ENCODE measurements around the gene HAUS3. TPM values are rescaled to one million over a fixed set of nuclear protein-coding genes. Genes with fewer than 3 reads are reported as not detected.

HAUS3 gene
- total and polyA plus RNA-seq, 2 of the 13 experiments (the other 11 are each of a cell fraction or from before 2014, with no cell fraction given): 3.9 to 12.6 TPM

DNA sequence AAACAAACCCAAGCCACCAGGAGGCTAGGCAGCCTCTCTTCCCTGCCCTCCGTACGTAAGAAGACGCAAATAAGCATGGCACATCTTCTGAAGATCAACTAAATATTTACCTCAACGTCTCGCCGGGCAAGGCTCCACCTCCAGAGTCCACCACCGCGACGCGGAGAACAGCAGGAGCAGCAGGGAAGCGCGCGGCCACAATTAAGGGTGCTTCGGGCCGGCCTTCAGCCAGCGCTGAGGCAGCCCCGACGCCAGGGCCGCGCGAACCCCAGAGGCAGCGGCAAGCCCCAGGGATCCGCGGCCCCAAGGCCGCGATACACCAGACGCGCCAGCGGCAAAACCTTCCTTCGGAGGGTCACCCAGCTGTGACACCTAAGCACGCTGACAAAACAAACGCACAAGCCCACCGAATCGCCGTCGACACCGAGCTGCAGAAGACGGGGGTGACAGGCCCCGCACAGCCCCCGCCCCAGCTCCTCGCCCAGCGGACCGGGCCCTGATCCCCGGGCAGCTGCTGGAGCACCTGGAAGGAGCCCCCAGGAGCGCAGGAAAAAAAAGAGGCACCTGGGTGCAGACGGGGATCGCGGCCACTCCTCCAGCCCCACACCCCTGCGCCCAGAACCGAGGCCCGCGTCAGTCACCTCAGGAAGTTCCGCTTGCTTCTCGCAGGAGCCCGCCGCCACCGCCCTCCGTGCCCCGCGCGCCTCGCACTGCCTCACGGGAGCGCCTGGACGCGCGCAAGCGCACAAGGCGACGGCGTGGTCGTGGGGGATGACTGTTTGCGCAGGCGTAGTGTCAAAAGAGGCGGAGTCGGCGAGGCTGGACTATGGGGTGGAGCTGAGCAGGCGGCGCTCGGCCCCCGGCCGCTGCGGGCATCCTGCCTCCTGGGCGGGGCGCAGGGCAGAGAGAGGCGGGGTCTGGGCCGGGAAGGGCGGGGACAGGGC, at the start of gene HAUS3, which contains the start of gene POLN (continued):
- TF ChIP-seq, protein P1, sequence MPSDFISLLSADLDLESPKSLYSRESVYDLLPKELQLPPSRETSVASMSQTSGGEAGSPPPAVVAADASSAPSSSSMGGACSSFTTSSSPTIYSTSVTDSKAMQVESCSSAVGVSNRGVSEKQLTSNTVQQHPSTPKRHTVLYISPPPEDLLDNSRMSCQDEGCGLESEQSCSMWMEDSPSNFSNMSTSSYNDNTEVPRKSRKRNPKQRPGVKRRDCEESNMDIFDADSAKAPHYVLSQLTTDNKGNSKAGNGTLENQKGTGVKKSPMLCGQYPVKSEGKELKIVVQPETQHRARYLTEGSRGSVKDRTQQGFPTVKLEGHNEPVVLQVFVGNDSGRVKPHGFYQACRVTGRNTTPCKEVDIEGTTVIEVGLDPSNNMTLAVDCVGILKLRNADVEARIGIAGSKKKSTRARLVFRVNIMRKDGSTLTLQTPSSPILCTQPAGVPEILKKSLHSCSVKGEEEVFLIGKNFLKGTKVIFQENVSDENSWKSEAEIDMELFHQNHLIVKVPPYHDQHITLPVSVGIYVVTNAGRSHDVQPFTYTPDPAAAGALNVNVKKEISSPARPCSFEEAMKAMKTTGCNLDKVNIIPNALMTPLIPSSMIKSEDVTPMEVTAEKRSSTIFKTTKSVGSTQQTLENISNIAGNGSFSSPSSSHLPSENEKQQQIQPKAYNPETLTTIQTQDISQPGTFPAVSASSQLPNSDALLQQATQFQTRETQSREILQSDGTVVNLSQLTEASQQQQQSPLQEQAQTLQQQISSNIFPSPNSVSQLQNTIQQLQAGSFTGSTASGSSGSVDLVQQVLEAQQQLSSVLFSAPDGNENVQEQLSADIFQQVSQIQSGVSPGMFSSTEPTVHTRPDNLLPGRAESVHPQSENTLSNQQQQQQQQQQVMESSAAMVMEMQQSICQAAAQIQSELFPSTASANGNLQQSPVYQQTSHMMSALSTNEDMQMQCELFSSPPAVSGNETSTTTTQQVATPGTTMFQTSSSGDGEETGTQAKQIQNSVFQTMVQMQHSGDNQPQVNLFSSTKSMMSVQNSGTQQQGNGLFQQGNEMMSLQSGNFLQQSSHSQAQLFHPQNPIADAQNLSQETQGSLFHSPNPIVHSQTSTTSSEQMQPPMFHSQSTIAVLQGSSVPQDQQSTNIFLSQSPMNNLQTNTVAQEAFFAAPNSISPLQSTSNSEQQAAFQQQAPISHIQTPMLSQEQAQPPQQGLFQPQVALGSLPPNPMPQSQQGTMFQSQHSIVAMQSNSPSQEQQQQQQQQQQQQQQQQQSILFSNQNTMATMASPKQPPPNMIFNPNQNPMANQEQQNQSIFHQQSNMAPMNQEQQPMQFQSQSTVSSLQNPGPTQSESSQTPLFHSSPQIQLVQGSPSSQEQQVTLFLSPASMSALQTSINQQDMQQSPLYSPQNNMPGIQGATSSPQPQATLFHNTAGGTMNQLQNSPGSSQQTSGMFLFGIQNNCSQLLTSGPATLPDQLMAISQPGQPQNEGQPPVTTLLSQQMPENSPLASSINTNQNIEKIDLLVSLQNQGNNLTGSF (CRISPR knock-in tag; IDR thresholded peaks at IDR 0.05): no peak; the same call in 1 of the 2 replicates
- TF ChIP-seq GABPA (IDR thresholded peaks at IDR 0.05; ENCODE audit: low read depth, low read length) (no peak), GABPA (CRISPR knock-in tag; IDR thresholded peaks at IDR 0.05; ENCODE audit: low read depth) (no peak), ISL2 (CRISPR knock-in tag; IDR thresholded peaks at IDR 0.05) (peak; percentile 32; the same call in 1 of the 2 replicates), ZNF263 (CRISPR knock-in tag; IDR thresholded peaks at IDR 0.05) (no peak), MIER3 (CRISPR knock-in tag; IDR thresholded peaks at IDR 0.05; ENCODE audit: borderline replicate concordance) (0 out of 2 replicates have a peak, but pooled peaks have one; percentile 32), RXRB (CRISPR knock-in tag; IDR thresholded peaks at IDR 0.05; ENCODE audit: borderline replicate concordance) (no peak), IKZF4 (CRISPR knock-in tag; IDR thresholded peaks at IDR 0.05; ENCODE audit: borderline replicate concordance, low read depth, not compliant biosample characterization) (no peak), NR2C2 (CRISPR knock-in tag; IDR thresholded peaks at IDR 0.05; ENCODE audit: borderline replicate concordance) (peak; percentile 30; the same call in 1 of the 2 replicates), MED13 (CRISPR knock-in tag; IDR thresholded peaks at IDR 0.05) (0 out of 2 replicates have a peak, but pooled peaks have one; percentile 44), IRX3 (CRISPR knock-in tag; IDR thresholded peaks at IDR 0.05; ENCODE audit: borderline replicate concordance, low read depth) (no peak), SMC3 (IDR thresholded peaks at IDR 0.05; ENCODE audit: low read length) (no peak), KMT2A (CRISPR knock-in tag; IDR thresholded peaks at IDR 0.05) (peak; percentile 86), WIZ (CRISPR knock-in tag; IDR thresholded peaks at IDR 0.05) (no peak), ZFP36 (IDR thresholded peaks at IDR 0.05; ENCODE audit: borderline replicate concordance, low read depth, low read length, partially characterized antibody) (no peak), ZNF674 (CRISPR knock-in tag; IDR thresholded peaks at IDR 0.05; ENCODE audit: low read depth) (0 out of 2 replicates have a peak, but pooled peaks have one; percentile 32)
- TF ChIP-seq, protein P2, sequence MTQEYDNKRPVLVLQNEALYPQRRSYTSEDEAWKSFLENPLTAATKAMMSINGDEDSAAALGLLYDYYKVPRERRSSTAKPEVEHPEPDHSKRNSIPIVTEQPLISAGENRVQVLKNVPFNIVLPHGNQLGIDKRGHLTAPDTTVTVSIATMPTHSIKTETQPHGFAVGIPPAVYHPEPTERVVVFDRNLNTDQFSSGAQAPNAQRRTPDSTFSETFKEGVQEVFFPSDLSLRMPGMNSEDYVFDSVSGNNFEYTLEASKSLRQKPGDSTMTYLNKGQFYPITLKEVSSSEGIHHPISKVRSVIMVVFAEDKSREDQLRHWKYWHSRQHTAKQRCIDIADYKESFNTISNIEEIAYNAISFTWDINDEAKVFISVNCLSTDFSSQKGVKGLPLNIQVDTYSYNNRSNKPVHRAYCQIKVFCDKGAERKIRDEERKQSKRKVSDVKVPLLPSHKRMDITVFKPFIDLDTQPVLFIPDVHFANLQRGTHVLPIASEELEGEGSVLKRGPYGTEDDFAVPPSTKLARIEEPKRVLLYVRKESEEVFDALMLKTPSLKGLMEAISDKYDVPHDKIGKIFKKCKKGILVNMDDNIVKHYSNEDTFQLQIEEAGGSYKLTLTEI (CRISPR knock-in tag; conservative IDR thresholded peaks at IDR 0.05): no peak
- TF ChIP-seq, protein P3, sequence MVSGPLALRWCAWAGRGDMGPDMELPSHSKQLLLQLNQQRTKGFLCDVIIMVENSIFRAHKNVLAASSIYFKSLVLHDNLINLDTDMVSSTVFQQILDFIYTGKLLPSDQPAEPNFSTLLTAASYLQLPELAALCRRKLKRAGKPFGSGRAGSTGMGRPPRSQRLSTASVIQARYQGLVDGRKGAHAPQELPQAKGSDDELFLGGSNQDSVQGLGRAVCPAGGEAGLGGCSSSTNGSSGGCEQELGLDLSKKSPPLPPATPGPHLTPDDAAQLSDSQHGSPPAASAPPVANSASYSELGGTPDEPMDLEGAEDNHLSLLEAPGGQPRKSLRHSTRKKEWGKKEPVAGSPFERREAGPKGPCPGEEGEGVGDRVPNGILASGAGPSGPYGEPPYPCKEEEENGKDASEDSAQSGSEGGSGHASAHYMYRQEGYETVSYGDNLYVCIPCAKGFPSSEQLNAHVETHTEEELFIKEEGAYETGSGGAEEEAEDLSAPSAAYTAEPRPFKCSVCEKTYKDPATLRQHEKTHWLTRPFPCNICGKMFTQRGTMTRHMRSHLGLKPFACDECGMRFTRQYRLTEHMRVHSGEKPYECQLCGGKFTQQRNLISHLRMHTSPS (CRISPR knock-in tag; IDR thresholded peaks at IDR 0.05; ENCODE audit: low read depth): no peak
- TF ChIP-seq, protein P4, sequence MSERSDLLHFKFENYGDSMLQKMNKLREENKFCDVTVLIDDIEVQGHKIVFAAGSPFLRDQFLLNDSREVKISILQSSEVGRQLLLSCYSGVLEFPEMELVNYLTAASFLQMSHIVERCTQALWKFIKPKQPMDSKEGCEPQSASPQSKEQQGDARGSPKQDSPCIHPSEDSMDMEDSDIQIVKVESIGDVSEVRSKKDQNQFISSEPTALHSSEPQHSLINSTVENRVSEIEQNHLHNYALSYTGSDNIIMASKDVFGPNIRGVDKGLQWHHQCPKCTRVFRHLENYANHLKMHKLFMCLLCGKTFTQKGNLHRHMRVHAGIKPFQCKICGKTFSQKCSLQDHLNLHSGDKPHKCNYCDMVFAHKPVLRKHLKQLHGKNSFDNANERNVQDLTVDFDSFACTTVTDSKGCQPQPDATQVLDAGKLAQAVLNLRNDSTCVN (CRISPR knock-in tag; IDR thresholded peaks at IDR 0.05; ENCODE audit: borderline replicate concordance): no peak

Data from HepG2 (cell line).